HEK293 (cell line): ENCODE data around the gene SAMD9.

Experiments used
- ZBTB7A ChIP-seq: fragments of 450-650 bp; formaldehyde crosslinking; IDR thresholded peaks from 2 replicates; pipeline ENCODE4 v1.5.1; 2016; ENCODE audit warnings: low read depth, missing biosample characterization, missing genetic modification characterization
- ZNF175 ChIP-seq: fragments of 450-650 bp; formaldehyde crosslinking; IDR thresholded peaks from 2 replicates; pipeline ENCODE4 v1.5.1; 2016; ENCODE audit warnings: missing biosample characterization, missing genetic modification characterization
- ZNF274 ChIP-seq, 2 experiments: fragments of 200-500 bp in 1 of 2; fragments of 450-650 bp in 1 of 2; sonication (Bioruptor generic) in 1 of 2; formaldehyde crosslinking in 1 of 2; IDR thresholded peaks; 2 replicates each; pipeline versions ENCODE4 v1.5.1 to v1.6.1; 2014 to 2016; ENCODE audit warnings: borderline replicate concordance in 1 of 2, inconsistent platforms in 1 of 2, low read length in 1 of 2, missing biosample characterization in 1 of 2, missing genetic modification characterization in 1 of 2
- ZNF558 ChIP-seq: fragments of 450-650 bp; formaldehyde crosslinking; IDR thresholded peaks from 2 replicates; pipeline ENCODE4 v1.5.1; 2016; ENCODE audit warnings: missing biosample characterization, missing genetic modification characterization
- ZNF629 ChIP-seq: fragments of 450-650 bp; formaldehyde crosslinking; IDR thresholded peaks from 2 replicates; pipeline ENCODE4 v1.5.1; 2017; ENCODE audit warnings: missing biosample characterization, missing genetic modification characterization
- ZNF843 ChIP-seq: fragments of 450-650 bp; formaldehyde crosslinking; IDR thresholded peaks from 2 replicates; pipeline ENCODE4 v1.5.1; 2016; ENCODE audit warnings: missing biosample characterization, missing genetic modification characterization
- TF ChIP-seq, protein P1 (sequence below): fragments of 450-650 bp; formaldehyde crosslinking; IDR thresholded peaks from 2 replicates; pipeline ENCODE4 v1.5.1; 2016; ENCODE audit warnings: missing biosample characterization, missing genetic modification characterization
- TF ChIP-seq, protein P2 (sequence below): fragments of 450-650 bp; IDR thresholded peaks from 2 replicates; pipeline ENCODE4 v1.5.1; 2018; ENCODE audit warnings: missing biosample characterization, missing genetic modification characterization
- TF ChIP-seq, protein P3 (sequence below): fragments of 450-650 bp; formaldehyde crosslinking; IDR thresholded peaks from 2 replicates; pipeline ENCODE4 v1.5.1; 2017; ENCODE audit warnings: missing biosample characterization, missing genetic modification characterization
- TF ChIP-seq, protein P4 (sequence below): fragments of 450-650 bp; IDR thresholded peaks from 2 replicates; pipeline ENCODE4 v1.5.1; 2018; ENCODE audit warnings: missing biosample characterization, mild to moderate bottlenecking, missing genetic modification characterization

DNA sequence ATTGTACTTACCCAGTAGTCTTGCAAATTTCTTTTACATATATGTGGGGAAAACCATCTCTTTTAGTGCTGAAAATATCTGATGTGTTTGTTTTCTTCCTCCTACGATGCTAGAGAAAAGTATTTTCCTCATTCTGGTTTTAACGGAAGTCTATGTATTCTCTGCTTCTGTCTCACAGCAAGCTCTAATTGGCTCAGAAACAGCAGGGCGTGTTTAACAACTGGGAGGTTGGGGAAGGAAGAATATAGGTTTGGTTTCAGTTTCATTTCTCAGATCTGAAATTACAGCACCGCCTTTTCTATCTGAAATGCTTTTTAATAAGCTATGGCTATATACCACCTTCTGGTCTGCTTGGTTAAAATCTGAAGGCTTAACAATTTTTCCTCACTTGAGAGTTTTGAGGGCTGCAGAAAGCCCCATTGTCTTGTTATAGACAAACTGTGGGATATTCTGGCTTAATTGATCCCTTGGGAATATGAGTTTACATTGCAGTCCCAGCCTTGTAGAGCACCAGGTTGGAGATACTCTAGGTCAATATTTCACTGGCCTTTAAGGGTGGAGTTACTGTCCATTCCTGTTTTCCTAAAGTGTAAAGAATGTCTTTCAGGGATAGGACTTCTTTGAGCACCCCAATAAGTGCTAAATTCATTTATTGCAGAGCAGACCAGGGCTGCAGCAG lies at the start of gene SAMD9:
- TF ChIP-seq ZNF558 (tag by site-specific recombination) (no peak), ZNF843 (tag by site-specific recombination) (no peak), ZNF175 (no peak), ZNF629 (tag by site-specific recombination) (no peak), ZNF274 (IDR thresholded peaks at IDR 0.05; ENCODE audit: low read length) (no peak), ZNF274 (tag by site-specific recombination; IDR thresholded peaks at IDR 0.05; ENCODE audit: borderline replicate concordance) (no peak), ZBTB7A (tag by site-specific recombination) (no peak)
- TF ChIP-seq, protein P1, sequence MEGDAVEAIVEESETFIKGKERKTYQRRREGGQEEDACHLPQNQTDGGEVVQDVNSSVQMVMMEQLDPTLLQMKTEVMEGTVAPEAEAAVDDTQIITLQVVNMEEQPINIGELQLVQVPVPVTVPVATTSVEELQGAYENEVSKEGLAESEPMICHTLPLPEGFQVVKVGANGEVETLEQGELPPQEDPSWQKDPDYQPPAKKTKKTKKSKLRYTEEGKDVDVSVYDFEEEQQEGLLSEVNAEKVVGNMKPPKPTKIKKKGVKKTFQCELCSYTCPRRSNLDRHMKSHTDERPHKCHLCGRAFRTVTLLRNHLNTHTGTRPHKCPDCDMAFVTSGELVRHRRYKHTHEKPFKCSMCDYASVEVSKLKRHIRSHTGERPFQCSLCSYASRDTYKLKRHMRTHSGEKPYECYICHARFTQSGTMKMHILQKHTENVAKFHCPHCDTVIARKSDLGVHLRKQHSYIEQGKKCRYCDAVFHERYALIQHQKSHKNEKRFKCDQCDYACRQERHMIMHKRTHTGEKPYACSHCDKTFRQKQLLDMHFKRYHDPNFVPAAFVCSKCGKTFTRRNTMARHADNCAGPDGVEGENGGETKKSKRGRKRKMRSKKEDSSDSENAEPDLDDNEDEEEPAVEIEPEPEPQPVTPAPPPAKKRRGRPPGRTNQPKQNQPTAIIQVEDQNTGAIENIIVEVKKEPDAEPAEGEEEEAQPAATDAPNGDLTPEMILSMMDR = no peak
- TF ChIP-seq, protein P2, sequence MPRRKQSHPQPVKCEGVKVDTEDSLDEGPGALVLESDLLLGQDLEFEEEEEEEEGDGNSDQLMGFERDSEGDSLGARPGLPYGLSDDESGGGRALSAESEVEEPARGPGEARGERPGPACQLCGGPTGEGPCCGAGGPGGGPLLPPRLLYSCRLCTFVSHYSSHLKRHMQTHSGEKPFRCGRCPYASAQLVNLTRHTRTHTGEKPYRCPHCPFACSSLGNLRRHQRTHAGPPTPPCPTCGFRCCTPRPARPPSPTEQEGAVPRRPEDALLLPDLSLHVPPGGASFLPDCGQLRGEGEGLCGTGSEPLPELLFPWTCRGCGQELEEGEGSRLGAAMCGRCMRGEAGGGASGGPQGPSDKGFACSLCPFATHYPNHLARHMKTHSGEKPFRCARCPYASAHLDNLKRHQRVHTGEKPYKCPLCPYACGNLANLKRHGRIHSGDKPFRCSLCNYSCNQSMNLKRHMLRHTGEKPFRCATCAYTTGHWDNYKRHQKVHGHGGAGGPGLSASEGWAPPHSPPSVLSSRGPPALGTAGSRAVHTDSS (tag by site-specific recombination) = no peak
- TF ChIP-seq, protein P3, sequence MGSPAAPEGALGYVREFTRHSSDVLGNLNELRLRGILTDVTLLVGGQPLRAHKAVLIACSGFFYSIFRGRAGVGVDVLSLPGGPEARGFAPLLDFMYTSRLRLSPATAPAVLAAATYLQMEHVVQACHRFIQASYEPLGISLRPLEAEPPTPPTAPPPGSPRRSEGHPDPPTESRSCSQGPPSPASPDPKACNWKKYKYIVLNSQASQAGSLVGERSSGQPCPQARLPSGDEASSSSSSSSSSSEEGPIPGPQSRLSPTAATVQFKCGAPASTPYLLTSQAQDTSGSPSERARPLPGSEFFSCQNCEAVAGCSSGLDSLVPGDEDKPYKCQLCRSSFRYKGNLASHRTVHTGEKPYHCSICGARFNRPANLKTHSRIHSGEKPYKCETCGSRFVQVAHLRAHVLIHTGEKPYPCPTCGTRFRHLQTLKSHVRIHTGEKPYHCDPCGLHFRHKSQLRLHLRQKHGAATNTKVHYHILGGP (tag by site-specific recombination) = no peak
- TF ChIP-seq, protein P4, sequence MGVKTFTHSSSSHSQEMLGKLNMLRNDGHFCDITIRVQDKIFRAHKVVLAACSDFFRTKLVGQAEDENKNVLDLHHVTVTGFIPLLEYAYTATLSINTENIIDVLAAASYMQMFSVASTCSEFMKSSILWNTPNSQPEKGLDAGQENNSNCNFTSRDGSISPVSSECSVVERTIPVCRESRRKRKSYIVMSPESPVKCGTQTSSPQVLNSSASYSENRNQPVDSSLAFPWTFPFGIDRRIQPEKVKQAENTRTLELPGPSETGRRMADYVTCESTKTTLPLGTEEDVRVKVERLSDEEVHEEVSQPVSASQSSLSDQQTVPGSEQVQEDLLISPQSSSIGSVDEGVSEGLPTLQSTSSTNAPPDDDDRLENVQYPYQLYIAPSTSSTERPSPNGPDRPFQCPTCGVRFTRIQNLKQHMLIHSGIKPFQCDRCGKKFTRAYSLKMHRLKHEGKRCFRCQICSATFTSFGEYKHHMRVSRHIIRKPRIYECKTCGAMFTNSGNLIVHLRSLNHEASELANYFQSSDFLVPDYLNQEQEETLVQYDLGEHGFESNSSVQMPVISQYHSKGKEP (tag by site-specific recombination) = no peak
